ENCODE measurements around the gene ACTN1.

DNA sequence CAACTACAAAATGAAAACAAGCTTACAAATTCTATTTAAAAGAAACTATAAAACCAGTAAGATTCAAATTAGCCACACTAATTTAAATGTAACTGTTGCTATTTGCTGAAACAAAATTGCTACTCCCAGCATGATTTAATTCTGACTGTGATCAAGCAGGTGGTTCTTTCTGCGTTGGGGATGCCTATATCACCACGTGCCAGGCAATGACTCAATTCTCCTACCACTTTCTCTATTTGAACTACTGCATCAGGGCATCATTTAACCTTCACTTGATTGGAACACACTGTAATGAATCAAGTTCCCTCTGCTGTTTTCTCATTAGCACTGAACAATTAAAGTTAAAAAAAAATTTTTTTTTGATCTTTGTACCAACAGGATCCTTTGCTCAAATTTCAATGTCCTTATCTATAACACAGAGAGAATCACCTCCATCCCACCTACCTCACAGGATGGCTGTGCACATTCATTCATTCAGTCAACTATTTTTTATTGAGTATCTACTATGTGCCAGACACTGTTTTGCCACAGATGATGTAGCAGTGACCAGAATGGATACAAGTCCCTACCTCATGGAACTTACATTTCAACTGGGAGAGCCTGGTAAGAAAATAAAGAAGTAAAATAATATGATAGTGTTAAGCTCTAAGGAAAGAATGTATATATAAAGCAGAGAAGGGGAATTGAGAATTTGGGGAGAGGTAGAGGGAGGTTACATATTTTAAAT, 8.0 kb upstream of the ACTN1 start:
- TF ChIP-seq GATA2 (IDR thresholded peaks at IDR 0.05; ENCODE audit: low read depth, low read length), result no peak
- no peak for TF ChIP-seq GATA3 (IDR thresholded peaks at IDR 0.05; ENCODE audit: low read depth, low read length)

Measured in SH-SY5Y (cell line).